Testis (tissue), 3 donors: ENCODE measurements around the gene CSMD2. TPM values are rescaled to one million over a fixed set of nuclear protein-coding genes. Genes with fewer than 3 reads are reported as not detected.

Experiments
- DNase-seq: peaks from one replicate; pipeline ENCODE4 v3.0.0-alpha.2; 2019
- H3K27ac ChIP-seq, 2 donors: fragments of 200-600 bp; sonication (generic); one replicate each; pipeline ENCODE4 v1.5.1; 2019
- H3K27me3 ChIP-seq: fragments of 200-600 bp; sonication (generic); one replicate; pipeline ENCODE4 v1.5.1; 2019
- H3K36me3 ChIP-seq: fragments of 200-600 bp; sonication (generic); one replicate; pipeline ENCODE4 v1.5.1; 2017; ENCODE audit warnings: low read depth; ENCODE audit errors: missing control alignments
- H3K4me1 ChIP-seq: fragments of 200-600 bp; sonication (generic); one replicate; pipeline ENCODE4 v1.5.1; 2019
- H3K4me3 ChIP-seq, 2 donors: fragments of 200-600 bp; sonication (generic); one replicate each; pipeline ENCODE4 v1.5.1; 2017 to 2019
- H3K9me3 ChIP-seq: fragments of 200-600 bp; sonication (generic); one replicate; pipeline ENCODE4 v1.5.1; 2017
- CTCF ChIP-seq, 3 experiments: fragments of 450-650 bp in 2 of 3; fragments of 200-600 bp in 1 of 3; sonication (generic) in 1 of 3; IDR thresholded peaks; one replicate each; pipeline ENCODE4 v1.5.1; 2016 to 2019; ENCODE audit warnings: antibody characterized with exemption in 3 of 3, mild to moderate bottlenecking in 2 of 3, moderate library complexity in 1 of 3
- POLR2A ChIP-seq: fragments of 450-650 bp; IDR thresholded peaks from one replicate; pipeline ENCODE4 v1.6.1; 2017; ENCODE audit warnings: antibody characterized with exemption, mild to moderate bottlenecking, moderate library complexity
- WGBS, 2 donors: methylation state at CpG; one replicate each; pipeline ENCODE4 v1.1.5; 2018; 5-methylcytosine and 5-hydroxymethylcytosine counted together
- intact Hi-C: fragments of 100-400 bp; cut with DNase I; formaldehyde crosslinking; loops from one replicate; pipeline ENCODE4 v1.15.1; 2023; ENCODE audit warnings: low total_unique reads
- polyA plus RNA-seq: library from polyadenylated mRNA; stranded (reverse); fragments of 350-450 nt; fragmentation: Illumina TruSeq; extraction: RNeasy Lipid Tissue Mini Kit (QIAGEN cat#74804); gene quantifications from one replicate; pipeline ENCODE4 v1.2.3, GENCODE V29; 2014; ENCODE audit warnings: low read depth, low replicate concordance; ENCODE audit not compliant: insufficient read depth
- total RNA-seq, 2 donors: library from RNA; depleted of rRNA; stranded (reverse); fragments of >200 nt; gene quantifications; one replicate each; pipeline ENCODE4 v1.2.3, GENCODE V29; 2016

CSMD2 gene
- total and polyA plus RNA-seq, 3 donors from 2014 or later = 1.2 to 3.8 (median 2.7) TPM

- no peaks in the 10 kb centered on the region for H3K9me3 ChIP-seq
- 93 to 98% methylated on average over 4 of the region's 4 CpGs for WGBS, 2 donors
- no peak for DNase-seq
- no peaks in the 10 kb centered on the region for H3K36me3 ChIP-seq
- intact Hi-C loops = no loop called here
- no peaks in the 10 kb centered on the region for H3K27me3 ChIP-seq
- no peaks in the 10 kb centered on the region for H3K4me1 ChIP-seq
- H3K27ac ChIP-seq = no peak overlapping the region
- H3K4me3 ChIP-seq = no peak overlapping the region
- TF ChIP-seq POLR2A (no peak), CTCF (IDR thresholded peaks at IDR 0.05) (no peak)
Observed at GRCh38 chr1:33836911-33837310, 328.1 kb downstream of the CSMD2 start.

GRCh38 chr1:33828654-33829053 lies 336.4 kb downstream of the CSMD2 start:
- WGBS, 2 donors = 86 to 94% methylated on average over 5 of the region's 5 CpGs
- H3K9me3 ChIP-seq = no peaks in the 10 kb centered on the region
- no peak overlapping the region for H3K27ac ChIP-seq
- TF ChIP-seq POLR2A (no peak), CTCF (IDR thresholded peaks at IDR 0.05) (no peak)
- H3K4me3 ChIP-seq = no peak overlapping the region
- no peaks in the 10 kb centered on the region for H3K36me3 ChIP-seq
- no peaks in the 10 kb centered on the region for H3K4me1 ChIP-seq
- intact Hi-C loops = no loop called here
- DNase-seq = no peak
- H3K27me3 ChIP-seq = no peaks in the 10 kb centered on the region

GRCh38 chr1:33828059-33828458 lies 337.0 kb downstream of the CSMD2 start:
- WGBS, 2 donors = 61 to 62% methylated on average over 5 of the region's 5 CpGs
- Histone ChIP-seq H3K27me3 (no peaks in the 10 kb centered on the region), H3K36me3 (no peaks in the 10 kb centered on the region), H3K27ac (no peak overlapping the region), H3K4me3 (no peak overlapping the region), H3K9me3 (no peaks in the 10 kb centered on the region), H3K4me1 (no peaks in the 10 kb centered on the region)
- TF ChIP-seq CTCF (IDR thresholded peaks at IDR 0.05) (no peak), POLR2A (no peak)
- DNase-seq = no peak
- intact Hi-C loops = no loop called here

- no peaks in the 10 kb centered on the region for H3K36me3 ChIP-seq
- H3K4me3 ChIP-seq = no peak overlapping the region
- H3K27ac ChIP-seq = no peak overlapping the region
- 93 to 98% methylated on average over 5 of the region's 5 CpGs for WGBS, 2 donors
- no peaks in the 10 kb centered on the region for H3K4me1 ChIP-seq
- intact Hi-C loops = no loop called here
- H3K27me3 ChIP-seq = no peaks in the 10 kb centered on the region
- DNase-seq = no peak
- no peaks in the 10 kb centered on the region for H3K9me3 ChIP-seq
- no peak for TF ChIP-seq CTCF (IDR thresholded peaks at IDR 0.05)
- TF ChIP-seq POLR2A = no peak
Observed at GRCh38 chr1:33826711-33827110, 338.3 kb downstream of the CSMD2 start.

GRCh38 chr1:33826311-33826710 lies 338.7 kb downstream of the CSMD2 start:
- TF ChIP-seq POLR2A = no peak
- no peak for TF ChIP-seq CTCF (IDR thresholded peaks at IDR 0.05)
- DNase-seq = no peak
- no peaks in the 10 kb centered on the region for H3K36me3 ChIP-seq
- intact Hi-C loops = no loop called here
- no peak overlapping the region for H3K4me3 ChIP-seq
- no peak overlapping the region for H3K27ac ChIP-seq
- H3K27me3 ChIP-seq = no peaks in the 10 kb centered on the region
- no peaks in the 10 kb centered on the region for H3K4me1 ChIP-seq
- H3K9me3 ChIP-seq = no peaks in the 10 kb centered on the region
